DMS 273 treated with DMSO at 0.1 percent for 48 hours (cell line): Measurements from ENCODE around the gene SRSF8.
"Not testable (repeated sequence)": the region's sequence is repeated elsewhere in the genome, so short reads cannot be mapped to it uniquely, and the experiment has no call there.

ENCODE experiments used
- DNase-seq: peaks from one replicate; lab custom pipeline; 2025; lab: John Stamatoyannopoulos, UW

SRSF8 gene

DNA sequence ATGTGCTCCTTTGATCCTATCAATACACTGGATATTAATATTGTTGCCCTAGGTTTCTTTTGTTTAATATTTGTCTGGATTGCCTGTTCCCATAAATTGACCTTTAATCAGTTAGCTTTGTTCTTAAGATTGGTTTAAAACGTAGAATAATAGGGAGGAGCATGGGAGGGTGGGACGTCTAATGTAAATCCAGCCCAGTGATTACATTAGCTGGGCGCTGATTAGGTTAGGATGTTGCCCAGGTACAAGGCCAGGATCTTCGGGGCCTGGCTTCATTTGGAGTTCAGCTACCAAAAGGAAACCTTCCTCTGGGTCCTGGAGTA lies at the start of gene SRSF8:
TSS of gene SRSF8 (plus strand) at position 204 of the 323 bp plus-strand sequence. CDS start 308 bp downstream, outside the sequence.
- DNase-seq: no peak

DNA sequence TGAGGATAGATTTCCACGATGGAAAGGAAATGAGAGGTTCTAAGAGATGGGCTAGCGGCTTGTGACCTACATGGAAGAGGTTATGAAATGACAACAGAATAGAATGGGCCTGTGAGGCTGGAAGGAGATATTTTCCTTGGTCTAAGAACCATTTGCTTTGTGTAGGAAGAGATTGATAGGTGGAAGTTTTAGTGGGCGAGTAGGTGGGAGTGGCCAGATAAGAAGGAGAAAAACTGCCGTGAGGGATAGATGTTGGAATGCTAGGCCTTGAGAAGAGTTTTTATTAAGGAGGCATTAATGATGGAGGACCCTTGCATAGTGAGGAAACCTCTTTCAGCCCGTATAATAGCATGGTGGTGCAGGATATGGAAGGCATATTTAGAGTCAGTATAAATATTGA lies 45.3 kb upstream of the SRSF8 start:
- not testable (repeated sequence) for DNase-seq

- DNase-seq: no peak
These were observed 41.8 kb upstream of the SRSF8 start, which contains the start of gene KDM4E for GRCh38 chr11:95024958-95025357. Gene KDM4E (plus strand): TSS chr11:95025258. CDS start chr11:95025558, 300 bp downstream.

DNA sequence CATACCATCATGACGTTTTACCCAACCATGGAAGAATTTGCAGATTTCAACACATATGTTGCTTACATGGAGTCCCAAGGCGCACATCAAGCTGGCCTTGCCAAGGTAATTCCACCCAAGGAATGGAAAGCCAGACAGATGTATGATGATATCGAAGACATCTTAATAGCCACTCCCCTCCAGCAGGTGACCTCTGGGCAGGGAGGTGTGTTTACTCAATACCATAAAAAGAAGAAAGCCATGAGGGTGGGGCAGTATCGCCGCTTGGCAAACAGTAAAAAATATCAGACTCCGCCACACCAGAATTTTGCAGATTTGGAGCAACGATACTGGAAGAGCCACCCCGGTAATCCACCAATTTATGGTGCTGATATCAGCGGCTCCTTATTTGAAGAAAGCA lies 41.1 kb upstream of the SRSF8 start:
- DNase-seq: not testable (repeated sequence)

DNA sequence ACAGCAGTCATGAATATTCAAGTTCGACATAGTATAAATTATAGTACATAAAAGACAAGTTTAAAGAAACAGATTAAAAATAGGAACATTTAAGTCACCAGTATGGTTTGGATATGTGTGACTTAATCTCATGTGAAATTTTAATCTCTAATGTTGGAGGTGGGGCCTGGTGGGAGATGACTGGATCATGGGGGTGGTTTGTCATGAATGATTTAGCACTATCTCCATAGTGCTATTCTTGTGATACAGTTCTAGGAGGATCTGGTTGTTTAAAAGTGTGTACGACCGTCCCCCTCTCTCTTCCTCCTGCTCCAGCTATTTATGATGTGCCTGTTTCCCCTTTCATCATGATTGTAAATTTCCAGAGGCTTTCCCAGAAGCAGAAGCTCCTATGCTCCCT lies 38.4 kb upstream of the SRSF8 start:
- no peak for DNase-seq

GRCh38 chr11:95033051-95033450 lies 33.7 kb upstream of the SRSF8 start:
- no peak for DNase-seq

DNA sequence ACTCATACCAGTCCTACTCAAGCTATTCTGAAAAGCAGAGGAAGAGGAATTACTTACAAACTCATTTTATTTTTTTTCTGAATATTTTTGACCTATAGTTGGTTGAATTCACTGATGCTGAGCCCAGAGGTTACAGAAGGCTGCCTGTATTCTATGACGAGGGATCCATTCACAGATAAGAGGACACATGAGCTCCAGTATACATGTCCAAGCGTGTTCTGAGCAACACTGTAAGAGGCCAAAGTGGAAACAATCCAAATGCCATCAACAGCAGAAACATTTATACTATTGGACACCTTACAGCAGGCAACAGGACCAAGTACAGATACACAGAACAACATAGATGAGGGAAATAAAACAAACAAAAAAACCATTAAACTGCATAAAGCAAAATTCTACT lies 31.4 kb upstream of the SRSF8 start:
- DNase-seq: no peak

- not testable (repeated sequence) for DNase-seq
These were observed 29.2 kb upstream of the SRSF8 start for GRCh38 chr11:95037356-95038035.

GRCh38 chr11:95042239-95042638 lies 24.5 kb upstream of the SRSF8 start:
- DNase-seq: no peak

GRCh38 chr11:95042906-95043305 lies 23.8 kb upstream of the SRSF8 start:
- DNase-seq: no peak

DNA sequence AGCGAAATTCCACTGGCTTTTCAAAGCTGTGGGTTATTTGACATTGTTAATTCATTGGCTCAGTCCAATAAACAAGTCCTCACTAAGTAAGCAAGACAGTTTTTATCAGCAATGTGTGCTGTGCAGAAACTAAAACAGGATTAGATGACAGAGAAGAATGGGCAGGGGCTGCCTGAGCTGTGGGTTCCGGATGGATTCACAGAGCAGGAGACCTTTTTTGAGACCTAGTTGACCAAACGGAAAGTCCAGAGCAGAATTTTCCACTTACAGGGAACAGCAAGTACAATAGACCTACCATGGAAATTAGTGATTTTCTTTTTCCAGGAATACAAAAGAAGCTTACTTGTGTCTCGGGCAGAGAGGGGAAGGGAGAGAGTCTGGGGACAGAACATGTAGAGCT lies 22.7 kb upstream of the SRSF8 start:
- no peak for DNase-seq

- DNase-seq: no peak
These were observed 20.9 kb upstream of the SRSF8 start for GRCh38 chr11:95045812-95046211.

- DNase-seq: not testable (repeated sequence)
These were observed 17.6 kb upstream of the SRSF8 start, which contains the start of gene KDM4F for GRCh38 chr11:95049122-95049521. Gene KDM4F (plus strand): TSS chr11:95049422.

GRCh38 chr11:95050595-95051202 lies 16.0 kb upstream of the SRSF8 start:
- DNase-seq: no peak

DNA sequence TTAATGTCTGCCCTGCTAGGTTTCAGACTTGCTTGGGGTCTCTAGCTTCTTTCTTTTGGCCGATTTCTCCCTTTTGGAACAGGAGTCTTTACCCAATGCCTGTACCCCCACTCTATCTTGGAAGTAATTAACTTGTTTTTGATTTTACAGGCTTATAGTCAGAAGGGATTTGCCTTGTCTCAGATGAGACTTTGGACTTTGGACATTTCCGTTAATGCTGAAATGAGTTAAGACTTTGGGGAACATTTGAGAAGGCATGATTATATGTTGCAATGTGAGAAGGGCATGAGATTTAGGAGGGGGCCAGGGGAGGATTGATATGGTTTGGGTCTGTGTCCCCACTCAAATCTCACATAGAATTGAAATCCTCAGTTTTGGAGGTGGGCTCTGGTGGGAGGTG lies 12.4 kb upstream of the SRSF8 start:
- no peak for DNase-seq

GRCh38 chr11:95055283-95055897 lies 11.3 kb upstream of the SRSF8 start:
- DNase-seq: no peak

- DNase-seq: no peak
These were observed 8.8 kb upstream of the SRSF8 start for GRCh38 chr11:95057959-95058358.

DNA sequence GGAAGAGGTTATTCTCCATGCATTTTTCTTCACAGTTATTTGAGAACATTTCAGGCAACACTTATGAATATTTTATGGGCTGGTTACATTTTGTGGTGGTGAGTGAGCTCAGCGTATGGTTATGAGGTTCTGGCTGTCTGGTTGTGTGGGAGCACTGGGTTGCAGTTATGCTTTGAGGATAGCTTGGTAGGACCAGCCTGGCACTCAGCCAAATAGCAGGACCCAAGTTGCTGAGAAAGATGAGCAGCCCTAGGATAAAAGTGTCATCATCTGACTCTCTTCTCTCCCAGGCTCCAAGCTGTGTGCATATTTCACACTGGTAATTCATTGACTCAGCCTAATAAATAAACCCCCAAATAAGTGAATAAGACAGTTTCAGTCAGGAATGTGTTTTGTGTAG lies 8.1 kb upstream of the SRSF8 start:
- no peak for DNase-seq

DNA sequence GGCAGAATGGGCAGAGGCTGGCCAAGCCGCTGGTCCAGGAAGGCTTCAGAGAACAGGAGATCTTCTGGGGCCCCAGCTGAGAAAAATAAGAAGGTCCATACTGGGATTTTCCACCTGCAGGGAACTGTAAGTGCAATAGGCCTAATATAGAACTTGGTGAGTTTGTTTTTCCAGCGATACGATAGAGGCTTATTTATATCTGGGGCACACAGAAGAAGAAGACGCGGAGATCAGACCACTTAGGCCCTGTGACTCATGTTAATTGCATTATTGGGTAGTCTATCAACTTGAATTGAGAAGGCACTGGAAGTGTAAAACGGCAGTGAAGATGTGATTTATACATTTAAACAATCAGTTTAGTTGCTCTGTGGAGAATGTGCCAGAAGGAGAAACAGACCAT lies 7.7 kb upstream of the SRSF8 start:
- DNase-seq: no peak

- no peak for DNase-seq
These were observed 1.4 kb upstream of the SRSF8 start for GRCh38 chr11:95065336-95065735.

DNA sequence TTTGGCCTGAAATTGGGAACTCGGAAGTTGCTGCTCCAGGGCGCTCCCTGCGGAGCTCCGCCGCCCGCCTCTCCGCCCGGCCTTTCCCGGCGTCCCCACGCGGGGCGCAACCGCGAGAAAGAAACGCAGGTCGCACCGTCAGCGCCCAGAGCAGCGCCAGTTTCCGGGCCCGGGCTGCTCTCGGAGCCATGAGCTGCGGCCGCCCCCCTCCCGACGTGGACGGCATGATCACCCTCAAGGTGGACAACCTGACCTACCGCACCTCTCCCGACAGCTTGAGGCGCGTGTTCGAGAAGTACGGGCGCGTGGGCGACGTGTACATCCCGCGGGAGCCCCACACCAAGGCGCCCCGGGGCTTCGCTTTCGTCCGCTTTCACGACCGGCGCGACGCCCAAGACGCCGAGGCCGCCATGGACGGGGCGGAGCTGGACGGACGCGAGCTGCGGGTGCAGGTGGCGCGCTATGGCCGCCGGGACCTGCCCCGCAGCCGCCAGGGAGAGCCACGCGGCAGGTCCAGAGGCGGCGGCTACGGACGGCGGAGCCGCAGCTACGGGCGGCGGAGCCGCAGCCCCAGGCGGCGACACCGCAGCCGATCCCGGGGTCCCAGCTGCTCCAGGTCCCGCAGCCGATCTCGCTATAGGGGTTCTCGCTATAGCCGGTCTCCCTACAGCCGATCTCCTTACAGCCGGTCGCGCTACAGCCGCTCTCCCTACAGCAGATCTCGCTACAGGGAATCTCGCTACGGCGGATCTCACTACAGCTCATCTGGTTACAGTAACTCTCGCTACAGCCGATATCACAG lies 521 bp downstream of the SRSF8 start:
- peak; percentile 47 for DNase-seq

DNA sequence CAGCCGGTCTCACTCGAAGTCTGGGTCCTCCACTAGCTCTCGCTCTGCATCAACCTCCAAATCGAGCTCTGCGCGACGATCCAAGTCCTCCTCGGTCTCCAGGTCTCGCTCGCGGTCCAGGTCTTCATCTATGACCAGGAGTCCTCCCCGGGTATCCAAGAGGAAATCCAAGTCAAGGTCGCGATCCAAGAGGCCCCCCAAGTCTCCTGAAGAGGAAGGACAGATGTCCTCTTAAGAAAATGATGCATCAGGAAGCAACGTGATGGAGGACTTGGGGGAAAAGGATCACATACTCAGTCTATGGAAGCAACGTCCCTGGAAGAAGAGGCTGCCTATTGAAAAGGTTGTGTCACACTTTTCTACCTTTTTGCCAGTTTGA lies 1.1 kb downstream of the SRSF8 start:
- peak; percentile 12 for DNase-seq

- peak; percentile 89 for DNase-seq
These were observed 1.8 kb downstream of the SRSF8 start for GRCh38 chr11:95068549-95068948.
